AG10803 (cell line): ENCODE results near the gene VPS39.

ENCODE experiments used
- DNase-seq: peaks from one replicate; pipeline ENCODE4 v3.0.0; 2010; ENCODE audit warnings: low read depth
- H3K4me3 ChIP-seq: 2 replicates; pipeline ENCODE4 v1.5.1; 2011; ENCODE audit warnings: mild to moderate bottlenecking, low read length, control low read depth
- TF ChIP-seq, protein P1 (sequence below): conservative IDR thresholded peaks from 2 replicates; pipeline ENCODE4 v1.5.1; 2011; ENCODE audit warnings: mild to moderate bottlenecking, low read length, control low read depth, inconsistent platforms

Gene VPS39

DNA sequence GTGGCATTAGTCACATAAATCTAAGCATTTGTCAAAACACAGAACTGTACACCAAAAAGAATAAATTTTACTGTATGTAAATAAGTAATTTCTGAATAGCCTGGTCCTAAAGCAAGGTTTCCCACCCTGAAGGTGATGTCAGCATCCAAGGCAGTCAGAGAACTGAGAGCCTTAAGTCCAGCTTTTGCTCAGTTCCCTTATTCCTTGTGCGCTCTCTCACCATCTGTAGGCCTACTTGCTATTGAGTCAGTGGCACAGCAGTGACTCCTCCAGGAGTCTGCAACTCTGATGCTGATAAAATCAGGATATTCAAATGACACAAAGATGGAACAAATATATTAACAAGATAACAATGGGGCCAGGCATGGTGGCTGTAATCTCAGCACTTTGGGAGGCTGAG, 22.3 kb downstream of the VPS39 start:
- no peak for DNase-seq
- TF ChIP-seq, protein P1, sequence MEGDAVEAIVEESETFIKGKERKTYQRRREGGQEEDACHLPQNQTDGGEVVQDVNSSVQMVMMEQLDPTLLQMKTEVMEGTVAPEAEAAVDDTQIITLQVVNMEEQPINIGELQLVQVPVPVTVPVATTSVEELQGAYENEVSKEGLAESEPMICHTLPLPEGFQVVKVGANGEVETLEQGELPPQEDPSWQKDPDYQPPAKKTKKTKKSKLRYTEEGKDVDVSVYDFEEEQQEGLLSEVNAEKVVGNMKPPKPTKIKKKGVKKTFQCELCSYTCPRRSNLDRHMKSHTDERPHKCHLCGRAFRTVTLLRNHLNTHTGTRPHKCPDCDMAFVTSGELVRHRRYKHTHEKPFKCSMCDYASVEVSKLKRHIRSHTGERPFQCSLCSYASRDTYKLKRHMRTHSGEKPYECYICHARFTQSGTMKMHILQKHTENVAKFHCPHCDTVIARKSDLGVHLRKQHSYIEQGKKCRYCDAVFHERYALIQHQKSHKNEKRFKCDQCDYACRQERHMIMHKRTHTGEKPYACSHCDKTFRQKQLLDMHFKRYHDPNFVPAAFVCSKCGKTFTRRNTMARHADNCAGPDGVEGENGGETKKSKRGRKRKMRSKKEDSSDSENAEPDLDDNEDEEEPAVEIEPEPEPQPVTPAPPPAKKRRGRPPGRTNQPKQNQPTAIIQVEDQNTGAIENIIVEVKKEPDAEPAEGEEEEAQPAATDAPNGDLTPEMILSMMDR: no peak
- no peak overlapping the region for H3K4me3 ChIP-seq

DNA sequence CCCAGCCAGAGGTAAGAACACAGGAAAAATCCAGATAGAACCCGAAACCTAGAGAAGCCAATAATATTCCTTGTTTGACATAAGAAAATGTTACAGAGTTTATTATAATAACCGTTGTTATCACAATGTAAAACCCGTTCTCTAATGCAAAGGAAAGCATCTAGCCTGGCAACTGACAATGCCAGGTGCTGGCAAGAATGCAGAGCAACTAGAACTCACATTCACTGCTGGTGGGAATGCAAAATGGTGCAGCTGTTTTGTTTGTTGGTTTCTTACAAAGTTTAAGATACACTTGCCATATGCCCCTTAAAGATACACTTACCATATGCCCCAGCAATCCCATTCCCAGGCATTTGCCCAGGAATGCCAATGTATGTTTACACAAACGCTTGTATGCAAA, 23.4 kb downstream of the VPS39 start:
- TF ChIP-seq, protein P1: no peak
- DNase-seq: no peak
- H3K4me3 ChIP-seq: no peak overlapping the region

DNA sequence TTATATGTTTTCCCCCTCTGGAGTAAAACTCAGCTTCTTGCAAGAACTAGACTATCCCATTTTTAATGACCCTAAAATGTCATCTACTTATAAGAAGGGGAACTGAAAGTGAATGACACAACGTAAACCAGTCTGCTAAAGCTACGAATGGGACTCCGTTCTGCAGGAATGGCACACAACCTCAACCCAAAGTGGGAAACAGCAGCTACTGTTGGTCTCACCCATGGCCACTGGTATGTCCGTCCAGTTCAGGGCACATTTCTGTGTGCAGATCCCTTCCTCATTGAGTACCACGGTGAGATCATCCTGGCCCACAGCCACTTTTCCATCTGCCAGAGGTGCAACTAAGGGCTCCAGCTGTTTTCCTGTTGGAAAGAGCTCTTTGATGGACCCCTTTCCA, 23.8 kb downstream of the VPS39 start:
- DNase-seq: no peak
- no peak overlapping the region for H3K4me3 ChIP-seq
- TF ChIP-seq, protein P1: no peak

DNA sequence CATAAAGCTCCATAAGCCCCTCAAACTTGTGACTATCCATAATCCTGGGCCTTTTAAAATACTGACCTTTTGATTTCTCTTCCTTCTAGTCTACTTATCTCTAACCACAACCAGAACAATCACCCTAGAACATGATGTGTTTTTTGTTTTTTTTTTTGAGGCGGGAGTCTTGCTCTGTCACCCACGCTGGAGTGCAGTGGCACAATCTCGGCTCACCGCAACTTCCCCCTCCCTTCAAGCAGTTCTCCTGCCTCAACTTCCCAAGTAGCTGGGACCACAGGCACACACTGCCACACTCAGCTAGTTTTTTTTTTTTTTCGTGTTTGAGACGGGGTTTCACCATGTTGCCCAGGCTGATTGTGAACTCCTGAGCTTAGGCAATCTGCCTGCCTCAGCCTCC, 25.1 kb downstream of the VPS39 start:
- TF ChIP-seq, protein P1: no peak
- H3K4me3 ChIP-seq: no peak overlapping the region
- no peak for DNase-seq

DNA sequence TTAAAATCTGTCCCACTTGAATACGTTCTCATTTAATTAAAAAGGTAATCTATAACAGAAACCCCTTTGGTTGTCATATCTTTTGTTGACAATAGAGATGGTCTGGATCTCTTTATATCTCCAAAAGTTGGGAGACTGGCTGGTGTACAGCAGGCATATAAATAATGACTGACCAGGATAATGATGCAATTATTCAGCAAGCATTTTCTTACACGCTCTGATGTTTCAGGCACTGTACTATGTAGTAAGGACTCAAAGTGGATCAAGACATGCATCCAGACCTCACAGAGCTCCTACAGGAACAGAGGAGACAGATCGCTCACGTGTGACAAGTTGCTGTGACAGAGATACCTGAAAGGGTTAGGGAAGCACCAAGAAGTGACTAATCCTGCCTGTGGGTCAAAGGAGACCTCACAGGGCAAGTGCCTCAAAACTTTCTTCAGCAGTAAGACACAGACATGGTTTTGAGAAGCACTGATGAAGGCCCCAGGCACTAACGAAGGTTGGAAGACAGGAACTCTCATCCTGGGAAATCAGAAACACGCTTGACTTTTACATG, 25.7 kb downstream of the VPS39 start:
- TF ChIP-seq, protein P1: no peak
- no peak overlapping the region for H3K4me3 ChIP-seq
- DNase-seq: no peak

DNA sequence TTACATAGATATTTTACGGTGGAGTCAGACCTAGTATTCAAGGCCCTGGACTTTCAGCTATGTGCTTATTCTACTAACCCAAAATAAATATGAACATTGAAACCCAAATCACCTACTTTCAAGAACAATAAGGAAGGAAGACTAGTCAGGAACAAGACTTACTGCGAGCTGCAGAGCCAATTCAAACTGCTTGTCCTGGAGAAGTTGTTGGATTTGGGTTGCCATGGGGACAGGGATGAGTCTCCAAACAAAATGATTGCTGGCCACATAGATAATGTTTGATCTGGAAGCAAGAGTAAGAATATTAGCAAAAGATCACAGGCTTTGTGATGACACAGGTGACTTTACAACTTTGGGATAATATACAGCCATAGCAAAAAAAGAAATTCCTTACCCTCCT, 30.0 kb downstream of the VPS39 start:
- TF ChIP-seq, protein P1: no peak
- H3K4me3 ChIP-seq: no peak overlapping the region
- DNase-seq: no peak

DNA sequence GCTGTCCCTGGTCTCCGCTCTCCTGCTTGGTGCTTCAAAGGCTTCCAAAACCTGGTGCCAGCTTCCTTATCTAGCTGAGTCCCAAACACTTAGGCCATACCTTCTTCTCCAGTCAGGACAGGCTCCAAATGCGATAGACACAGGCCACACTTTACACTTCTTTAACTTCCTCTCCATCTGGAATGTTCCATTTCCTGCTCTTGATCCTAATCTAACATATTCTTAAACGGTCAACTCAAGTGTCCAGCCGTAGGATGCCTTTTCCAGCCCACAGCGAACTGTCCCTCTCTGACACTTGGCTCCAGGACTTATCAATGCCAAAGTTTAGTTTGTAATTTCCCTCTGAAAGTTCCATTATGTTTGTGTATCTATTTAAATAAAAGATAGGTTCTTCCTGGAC, 32.4 kb downstream of the VPS39 start:
- TF ChIP-seq, protein P1: no peak
- DNase-seq: no peak
- H3K4me3 ChIP-seq: no peak overlapping the region
